ENCODE measurements around the gene DAAM2. TPM values are rescaled to one million over a fixed set of nuclear protein-coding genes. Genes with fewer than 3 reads are reported as not detected.
A peak's percentile ranks its signal among the peaks of the same experiment; 100 is the strongest.

DAAM2 gene
- polyA plus RNA-seq (2013, experiment 1 of 2) = 2.6 TPM
- 2.5 TPM for polyA plus RNA-seq (2013, experiment 2 of 2)

DNA sequence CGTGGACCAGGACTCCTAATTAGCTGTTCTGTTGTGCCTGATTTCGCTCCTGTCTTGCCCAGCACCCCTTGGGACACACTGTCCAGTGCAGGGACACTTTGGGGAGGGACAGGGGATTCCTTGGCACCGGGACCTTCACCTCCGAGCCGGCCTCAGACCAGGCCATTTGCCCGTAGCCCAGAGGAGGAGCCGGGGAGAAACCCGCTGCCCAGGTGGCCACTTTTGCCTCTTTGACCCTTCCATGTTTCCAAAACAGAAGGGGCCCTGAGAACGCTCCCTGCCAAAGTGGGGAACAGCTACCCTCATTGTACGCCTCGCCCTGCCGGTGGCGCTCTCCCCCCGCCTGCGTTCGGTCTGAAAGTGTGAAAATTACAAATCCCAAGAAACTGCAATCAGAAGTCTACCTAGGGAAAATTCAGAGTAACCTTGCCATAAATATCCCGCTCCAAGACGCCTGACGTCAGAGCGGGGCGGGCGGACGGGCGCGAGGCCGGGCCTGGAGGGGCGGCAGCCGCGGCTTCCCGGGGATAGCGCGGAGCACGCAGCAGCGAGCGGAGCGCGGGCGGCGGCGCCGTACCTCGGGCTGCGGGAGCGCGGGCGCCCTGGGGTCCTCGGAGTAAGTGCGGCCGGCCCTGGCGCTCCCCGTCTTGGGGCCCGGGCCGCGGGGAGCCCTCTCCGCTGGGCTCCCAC lies at the start of gene DAAM2:
Gene DAAM2, plus strand, starts transcription at position 527 of the 690 bp plus-strand sequence. CDS start 63,927 bp downstream, outside the sequence.
- Histone ChIP-seq H3K4me1 (ENCODE audit: control insufficient read depth in 2 of 2, insufficient read depth in 1 of 2, low read depth in 1 of 2, low read length in 2 of 2) (peaks cover 0 to 4% of the 10 kb centered on the region in 2 donors), H2BK120ac (ENCODE audit: low read depth, low read length) (peak within 1 kb of the TSS; percentile 62), H2BK5ac (ENCODE audit: low read length) (no peak within 1 kb of the TSS), H3K9ac (ENCODE audit: low read depth, low read length, poor library complexity) (peak within 1 kb of the TSS; percentile 63), H4K91ac (ENCODE audit: low read depth, low read length, poor library complexity) (no peak within 1 kb of the TSS), H4K8ac (ENCODE audit: low read depth, low read length) (no peak within 1 kb of the TSS), H3K4me2 (ENCODE audit: insufficient read depth, low read length, poor library complexity, severe bottlenecking) (peak within 1 kb of the TSS; percentile 84), H2AFZ (ENCODE audit: low read length) (peak within 1 kb of the TSS; percentile 94), H3K23ac (ENCODE audit: low read depth, low read length, poor library complexity) (no peak within 1 kb of the TSS), H2AK5ac (ENCODE audit: low read depth, low read length) (no peak within 1 kb of the TSS), H3K4ac (ENCODE audit: low read length) (no peak within 1 kb of the TSS), H3K27ac (replicated peaks; ENCODE audit: low read length) (no peak within 1 kb of the TSS), H3K14ac (ENCODE audit: low read length) (peak within 1 kb of the TSS; percentile 14), H2BK12ac (ENCODE audit: low read length) (no peak within 1 kb of the TSS), H3K79me1 (ENCODE audit: low read depth, low read length) (no peaks in the 10 kb centered on the region), H3K4me3 (ENCODE audit: low read length in 2 of 2) (peak within 1 kb of the TSS; percentile 28 to 79), H3K18ac (ENCODE audit: low read length) (peak within 1 kb of the TSS; percentile 92), H3K36me3 (replicated peaks in 1 of 2; ENCODE audit: control insufficient read depth in 2 of 2, insufficient read depth in 2 of 2, low read length in 2 of 2) (no peaks in the 10 kb centered on the region), H3K27me3 (ENCODE audit: control insufficient read depth in 3 of 3, insufficient read depth in 3 of 3, low read depth in 1 of 3, low read length in 3 of 3) (peaks cover 0 to 49% (median 5%) of the 10 kb centered on the region in 3 experiments), H3K9me3 (replicated peaks in 1 of 2; ENCODE audit: control insufficient read depth in 2 of 2, insufficient read depth in 1 of 2, low read depth in 1 of 2, low read length in 2 of 2) (no peaks in the 10 kb centered on the region), H2BK15ac (ENCODE audit: low read length) (no peak within 1 kb of the TSS)
- WGBS, 2 donors (ENCODE audit: extremely low coverage in 2 of 2, insufficient read length in 2 of 2, insufficient replicate concordance in 1 of 2) = no CpG with 5 or more reads among the region's 55 CpGs
- DNase-seq (ENCODE audit: low spot score) = peak; percentile 43

DNA sequence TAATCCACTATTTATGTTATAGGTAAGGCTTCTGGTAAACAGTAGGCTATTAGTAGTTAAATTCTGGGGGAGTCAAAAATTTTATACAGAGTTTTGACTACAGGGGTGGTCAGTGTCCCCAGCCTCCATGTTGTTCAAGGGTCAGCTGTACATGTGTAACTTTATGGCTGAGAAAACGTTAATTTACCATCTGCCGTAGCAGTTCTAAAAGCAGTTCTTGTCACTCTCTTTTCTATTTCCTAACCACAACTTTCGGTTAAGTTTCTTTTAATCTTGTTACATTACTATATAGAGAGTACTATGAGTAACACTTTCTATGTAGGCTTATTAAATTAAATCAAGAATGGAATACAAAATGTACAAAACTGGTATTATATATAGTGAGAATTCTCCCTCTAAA lies 45.4 kb upstream of the DAAM2 start:
- no CpG with 5 or more reads among the region's 3 CpGs for WGBS, 2 donors (ENCODE audit: extremely low coverage in 2 of 2, insufficient read length in 2 of 2, insufficient replicate concordance in 1 of 2)
- no peak overlapping the region for H4K91ac ChIP-seq (ENCODE audit: low read depth, low read length, poor library complexity)

DNA sequence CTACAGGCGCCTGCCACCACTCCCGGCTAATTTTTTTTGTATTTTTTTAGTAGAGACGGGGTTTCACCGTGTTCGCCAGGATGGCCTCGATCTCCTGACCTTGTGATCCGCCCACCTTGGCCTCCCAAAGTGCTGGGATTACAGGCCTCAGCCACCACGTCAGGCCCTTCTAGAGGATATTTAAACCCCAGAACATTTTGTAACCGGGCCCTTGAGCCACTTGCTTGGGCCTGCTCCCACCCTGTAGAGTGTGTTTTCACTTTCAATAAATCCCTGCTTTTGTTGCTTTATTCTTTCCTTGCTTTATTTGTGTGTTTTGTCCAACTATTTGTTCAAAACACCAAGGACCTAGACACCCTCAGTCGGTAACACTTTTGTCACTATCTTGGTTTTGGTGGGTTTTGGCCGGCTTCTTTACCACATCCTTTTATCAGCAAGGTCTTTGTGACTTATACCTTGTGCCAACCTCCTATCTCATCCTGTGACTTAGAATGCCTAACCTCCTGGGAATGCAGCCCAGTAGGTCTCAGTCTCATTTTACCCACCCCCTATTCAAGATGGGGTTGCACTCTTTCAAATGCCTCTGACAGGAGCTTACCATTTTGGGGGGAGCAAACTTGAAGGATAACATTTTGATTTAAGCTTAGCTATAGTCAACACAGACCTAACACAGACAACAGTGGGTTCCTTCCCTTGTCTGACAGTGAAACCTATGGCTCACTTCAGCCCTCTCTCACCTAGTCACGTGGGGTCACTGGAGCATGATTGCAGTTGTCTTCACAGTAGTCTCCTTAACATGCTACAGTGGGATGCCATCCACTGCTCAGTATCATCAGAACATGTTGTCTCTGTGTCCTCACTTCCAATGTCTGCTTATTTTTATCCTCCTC lies 39.1 kb upstream of the DAAM2 start:
- Histone ChIP-seq H3K18ac (ENCODE audit: low read length) (no peak overlapping the region), H4K91ac (ENCODE audit: low read depth, low read length, poor library complexity) (no peak overlapping the region), H4K8ac (ENCODE audit: low read depth, low read length) (no peak overlapping the region), H3K4me1 (ENCODE audit: control insufficient read depth in 2 of 2, insufficient read depth in 1 of 2, low read depth in 1 of 2, low read length in 2 of 2) (no peaks in the 10 kb centered on the region), H3K79me1 (ENCODE audit: low read depth, low read length) (no peaks in the 10 kb centered on the region), H3K4ac (ENCODE audit: low read length) (no peak overlapping the region), H3K4me3 (ENCODE audit: low read length in 2 of 2) (no peak overlapping the region), H2BK12ac (ENCODE audit: low read length) (no peak overlapping the region), H3K36me3 (replicated peaks in 1 of 2; ENCODE audit: control insufficient read depth in 2 of 2, insufficient read depth in 2 of 2, low read length in 2 of 2) (no peaks in the 10 kb centered on the region), H3K4me2 (ENCODE audit: insufficient read depth, low read length, poor library complexity, severe bottlenecking) (no peak overlapping the region), H3K27ac (replicated peaks; ENCODE audit: low read length) (no peak overlapping the region), H3K23ac (ENCODE audit: low read depth, low read length, poor library complexity) (no peak overlapping the region), H3K27me3 (ENCODE audit: control insufficient read depth in 3 of 3, insufficient read depth in 3 of 3, low read depth in 1 of 3, low read length in 3 of 3) (no peaks in the 10 kb centered on the region), H2AFZ (ENCODE audit: low read length) (no peak overlapping the region), H2AK5ac (ENCODE audit: low read depth, low read length) (no peak overlapping the region), H3K9ac (ENCODE audit: low read depth, low read length, poor library complexity) (no peak overlapping the region), H2BK120ac (ENCODE audit: low read depth, low read length) (no peak overlapping the region), H2BK15ac (ENCODE audit: low read length) (no peak overlapping the region), H3K9me3 (replicated peaks in 1 of 2; ENCODE audit: control insufficient read depth in 2 of 2, insufficient read depth in 1 of 2, low read depth in 1 of 2, low read length in 2 of 2) (no peaks in the 10 kb centered on the region), H3K14ac (ENCODE audit: low read length) (no peak overlapping the region), H2BK5ac (ENCODE audit: low read length) (no peak overlapping the region)
- no CpG with 5 or more reads among the region's 12 CpGs for WGBS, 2 donors (ENCODE audit: extremely low coverage in 2 of 2, insufficient read length in 2 of 2, insufficient replicate concordance in 1 of 2)
- DNase-seq (ENCODE audit: low spot score) = no peak

More for the DNA sequence above, 45.4 kb upstream of the DAAM2 start:
- Histone ChIP-seq H3K18ac (ENCODE audit: low read length) (no peak overlapping the region), H2BK120ac (ENCODE audit: low read depth, low read length) (no peak overlapping the region), H3K14ac (ENCODE audit: low read length) (no peak overlapping the region), H2AK5ac (ENCODE audit: low read depth, low read length) (no peak overlapping the region), H3K4me2 (ENCODE audit: insufficient read depth, low read length, poor library complexity, severe bottlenecking) (no peak overlapping the region), H2AFZ (ENCODE audit: low read length) (no peak overlapping the region), H3K4me3 (ENCODE audit: low read length in 2 of 2) (no peak overlapping the region), H3K79me1 (ENCODE audit: low read depth, low read length) (no peaks in the 10 kb centered on the region), H3K27ac (replicated peaks; ENCODE audit: low read length) (no peak overlapping the region), H2BK5ac (ENCODE audit: low read length) (no peak overlapping the region), H4K8ac (ENCODE audit: low read depth, low read length) (no peak overlapping the region), H3K9me3 (replicated peaks in 1 of 2; ENCODE audit: control insufficient read depth in 2 of 2, insufficient read depth in 1 of 2, low read depth in 1 of 2, low read length in 2 of 2) (no peaks in the 10 kb centered on the region), H3K9ac (ENCODE audit: low read depth, low read length, poor library complexity) (no peak overlapping the region), H3K27me3 (ENCODE audit: control insufficient read depth in 3 of 3, insufficient read depth in 3 of 3, low read depth in 1 of 3, low read length in 3 of 3) (no peaks in the 10 kb centered on the region), H3K23ac (ENCODE audit: low read depth, low read length, poor library complexity) (no peak overlapping the region), H3K36me3 (replicated peaks in 1 of 2; ENCODE audit: control insufficient read depth in 2 of 2, insufficient read depth in 2 of 2, low read length in 2 of 2) (no peaks in the 10 kb centered on the region), H2BK15ac (ENCODE audit: low read length) (no peak overlapping the region), H3K4me1 (ENCODE audit: control insufficient read depth in 2 of 2, insufficient read depth in 1 of 2, low read depth in 1 of 2, low read length in 2 of 2) (no peaks in the 10 kb centered on the region), H2BK12ac (ENCODE audit: low read length) (no peak overlapping the region), H3K4ac (ENCODE audit: low read length) (no peak overlapping the region)
- DNase-seq (ENCODE audit: low spot score) = no peak

DNA sequence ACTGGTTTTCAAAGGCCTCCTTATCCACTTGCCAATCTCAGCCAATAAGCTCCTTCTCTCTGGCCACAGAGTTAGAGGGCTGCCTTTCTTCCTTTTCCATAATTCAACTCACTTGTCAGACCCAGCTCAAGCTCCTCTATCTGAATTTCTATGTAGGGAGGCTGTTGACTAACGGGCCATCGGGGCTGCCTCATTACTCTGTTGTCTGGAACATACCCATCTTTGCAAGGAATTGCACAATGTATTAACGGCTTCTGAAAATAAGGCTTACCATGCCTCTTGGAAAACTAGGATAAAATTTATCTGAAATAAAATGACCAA lies 38.5 kb upstream of the DAAM2 start:
- H3K27me3 ChIP-seq (ENCODE audit: control insufficient read depth in 3 of 3, insufficient read depth in 3 of 3, low read depth in 1 of 3, low read length in 3 of 3) = no peaks in the 10 kb centered on the region
- no peak overlapping the region for H2BK120ac ChIP-seq (ENCODE audit: low read depth, low read length)
- WGBS, 2 donors (ENCODE audit: extremely low coverage in 2 of 2, insufficient read length in 2 of 2, insufficient replicate concordance in 1 of 2) = no CpG with 5 or more reads among the region's 3 CpGs
- H3K36me3 ChIP-seq (replicated peaks in 1 of 2; ENCODE audit: control insufficient read depth in 2 of 2, insufficient read depth in 2 of 2, low read length in 2 of 2) = no peaks in the 10 kb centered on the region
- H2AK5ac ChIP-seq (ENCODE audit: low read depth, low read length) = no peak overlapping the region
- H3K23ac ChIP-seq (ENCODE audit: low read depth, low read length, poor library complexity) = no peak overlapping the region
- no peak overlapping the region for H2BK15ac ChIP-seq (ENCODE audit: low read length)
- no peak overlapping the region for H3K4ac ChIP-seq (ENCODE audit: low read length)
- no peak overlapping the region for H3K14ac ChIP-seq (ENCODE audit: low read length)
- no peaks in the 10 kb centered on the region for H3K4me1 ChIP-seq (ENCODE audit: control insufficient read depth in 2 of 2, insufficient read depth in 1 of 2, low read depth in 1 of 2, low read length in 2 of 2)
- H3K9me3 ChIP-seq (replicated peaks in 1 of 2; ENCODE audit: control insufficient read depth in 2 of 2, insufficient read depth in 1 of 2, low read depth in 1 of 2, low read length in 2 of 2) = no peaks in the 10 kb centered on the region
- no peak overlapping the region for H3K4me2 ChIP-seq (ENCODE audit: insufficient read depth, low read length, poor library complexity, severe bottlenecking)
- no peak overlapping the region for H4K91ac ChIP-seq (ENCODE audit: low read depth, low read length, poor library complexity)
- DNase-seq (ENCODE audit: low spot score) = no peak
- H3K27ac ChIP-seq (replicated peaks; ENCODE audit: low read length) = no peak overlapping the region
- no peak overlapping the region for H2BK12ac ChIP-seq (ENCODE audit: low read length)
- H2AFZ ChIP-seq (ENCODE audit: low read length) = no peak overlapping the region
- H2BK5ac ChIP-seq (ENCODE audit: low read length) = no peak overlapping the region
- H3K4me3 ChIP-seq (ENCODE audit: low read length in 2 of 2) = no peak overlapping the region
- no peak overlapping the region for H3K18ac ChIP-seq (ENCODE audit: low read length)
- no peak overlapping the region for H3K9ac ChIP-seq (ENCODE audit: low read depth, low read length, poor library complexity)
- H4K8ac ChIP-seq (ENCODE audit: low read depth, low read length) = no peak overlapping the region
- no peaks in the 10 kb centered on the region for H3K79me1 ChIP-seq (ENCODE audit: low read depth, low read length)

Measured in neuronal stem cell (in vitro differentiated cells).